ENCODE results near the gene CRISPLD2.

Gene CRISPLD2

DNA sequence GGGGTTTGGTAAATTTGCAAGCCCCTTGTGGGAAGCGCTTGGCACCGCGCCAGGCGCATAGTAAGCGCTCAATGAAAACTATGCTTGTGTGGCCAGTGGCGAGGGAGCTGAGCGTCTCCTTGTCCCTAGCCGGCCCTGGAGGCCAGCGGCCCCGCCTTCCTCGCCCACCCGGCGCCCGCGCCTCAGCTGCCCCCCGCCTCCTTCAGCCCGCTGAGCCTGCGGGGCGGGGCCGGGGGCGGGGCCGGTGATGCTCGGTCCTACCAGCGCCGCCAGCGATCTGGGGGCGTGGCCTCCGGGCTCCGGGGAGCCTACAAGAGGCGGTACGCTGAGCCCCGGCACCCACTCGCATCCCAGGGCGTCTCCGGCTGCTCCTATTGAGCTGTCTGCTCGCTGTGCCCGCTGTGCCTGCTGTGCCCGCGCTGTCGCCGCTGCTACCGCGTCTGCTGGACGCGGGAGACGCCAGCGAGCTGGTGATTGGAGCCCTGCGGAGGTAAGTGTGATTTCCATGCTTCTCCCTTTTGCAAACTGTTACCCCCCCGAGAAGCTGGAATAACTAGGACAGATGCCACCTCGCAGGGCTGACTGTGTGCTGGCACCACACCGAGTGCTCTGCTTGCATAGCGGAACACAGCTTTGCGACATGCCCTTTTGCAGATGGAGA is at the start of gene CRISPLD2:
Gene CRISPLD2 (plus strand): TSS at position 342 of the 661 bp plus-strand sequence. CDS start 18,511 bp downstream, outside the sequence.
- peak; percentile 10 for DNase-seq

- DNase-seq: no peak
Observed at GRCh38 chr16:84773312-84773711, 46.5 kb upstream of the CRISPLD2 start.

DNA sequence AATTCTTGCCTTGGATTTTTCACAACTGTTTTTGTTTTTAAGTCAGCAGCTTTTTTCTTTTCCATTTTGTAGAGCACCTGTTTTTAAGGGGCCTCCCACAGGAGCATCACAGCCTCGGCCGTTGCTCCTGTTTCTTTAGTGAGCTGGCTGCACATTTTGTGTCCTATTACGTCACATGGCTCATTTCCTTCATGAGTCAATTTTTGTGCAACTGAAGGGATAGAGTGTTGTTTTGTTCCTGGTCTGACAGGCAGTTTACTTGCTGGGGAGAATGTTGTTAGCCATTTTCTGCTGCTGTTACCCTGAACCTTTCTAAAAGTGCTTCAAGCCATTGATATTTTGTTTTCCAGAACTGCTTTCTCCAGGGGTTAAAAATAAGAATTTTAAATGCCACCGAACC is 45.0 kb upstream of the CRISPLD2 start:
- no peak for DNase-seq

GRCh38 chr16:84775262-84775810 is 44.4 kb upstream of the CRISPLD2 start:
- no peak for DNase-seq

- DNase-seq: no peak
Observed at GRCh38 chr16:84777435-84777834, 42.4 kb upstream of the CRISPLD2 start.

DNA sequence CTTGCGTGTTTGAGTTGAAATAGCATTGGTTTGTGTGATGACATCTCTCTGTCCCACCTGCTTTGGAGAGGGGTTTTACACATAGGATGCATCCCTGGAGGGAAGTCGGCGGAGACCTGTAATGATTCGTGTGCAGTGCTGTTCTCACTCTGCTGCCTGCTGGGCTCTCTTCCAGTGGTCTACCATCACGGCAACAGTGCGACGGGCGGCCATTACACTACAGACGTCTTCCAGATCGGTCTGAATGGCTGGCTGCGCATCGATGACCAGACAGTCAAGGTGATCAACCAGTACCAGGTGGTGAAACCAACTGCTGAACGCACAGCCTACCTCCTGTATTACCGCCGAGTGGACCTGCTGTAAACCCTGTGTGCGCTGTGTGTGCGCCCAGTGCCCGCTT is 41.1 kb upstream of the CRISPLD2 start:
- DNase-seq: no peak

DNA sequence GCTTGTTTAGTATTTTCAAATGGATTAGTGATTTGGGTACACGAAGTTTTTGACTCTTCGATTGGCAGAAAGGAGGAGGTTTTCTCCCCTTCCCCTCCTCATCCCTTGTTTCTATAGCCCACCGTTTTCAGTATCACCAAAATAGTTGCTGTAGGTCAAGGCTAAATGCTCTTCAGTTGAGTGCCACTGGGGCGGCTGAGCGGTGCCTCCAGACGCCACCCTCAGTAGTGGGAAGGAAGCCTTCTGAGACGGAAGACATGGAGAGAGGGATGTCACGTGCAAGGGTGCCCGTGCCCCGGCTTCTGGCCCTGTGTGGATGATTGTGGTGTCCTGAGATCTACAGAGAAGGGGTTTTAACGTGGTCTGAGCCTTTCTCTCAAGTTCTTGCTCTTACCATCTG is 39.7 kb upstream of the CRISPLD2 start:
- DNase-seq: no peak

- DNase-seq: no peak
Observed at GRCh38 chr16:84780544-84781376, 39.0 kb upstream of the CRISPLD2 start.

- DNase-seq: no peak
Observed at GRCh38 chr16:84782846-84783245, 36.9 kb upstream of the CRISPLD2 start.

DNA sequence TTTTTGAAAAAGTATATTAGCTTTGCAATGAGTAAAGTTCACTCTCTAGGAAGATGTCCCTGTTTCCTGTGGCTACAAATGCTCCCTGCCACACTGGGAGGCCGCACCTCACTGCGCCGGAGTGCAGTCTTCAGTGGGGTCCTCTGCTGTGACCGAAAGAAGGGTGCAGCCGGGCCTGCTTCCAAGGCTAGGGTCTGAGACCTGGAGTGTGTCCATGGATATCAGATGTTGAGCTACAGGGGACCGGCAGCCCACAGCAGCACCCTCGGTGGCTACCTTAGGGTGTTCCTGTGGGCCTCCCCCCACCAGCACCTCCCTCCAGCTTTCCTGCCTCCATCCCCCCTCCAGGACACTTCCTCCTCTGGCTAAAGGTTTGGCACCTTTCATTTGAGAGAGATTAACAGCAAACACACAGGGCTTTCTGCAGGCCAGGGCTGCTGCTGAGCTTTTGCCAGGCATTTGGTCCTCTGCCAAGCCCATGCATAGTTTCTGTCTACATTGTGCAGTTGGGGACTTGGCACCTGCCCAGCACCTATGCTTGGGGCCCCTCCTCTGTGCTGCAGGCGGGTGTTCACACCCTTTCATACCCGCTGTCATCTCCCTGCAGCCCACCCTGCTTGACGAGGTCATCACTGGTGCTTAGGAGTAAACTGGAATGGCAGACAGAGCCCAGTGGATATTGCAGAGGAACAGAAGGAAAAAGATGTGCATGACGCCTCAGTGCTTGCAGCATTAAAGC is 33.8 kb upstream of the CRISPLD2 start:
- no peak for DNase-seq

DNA sequence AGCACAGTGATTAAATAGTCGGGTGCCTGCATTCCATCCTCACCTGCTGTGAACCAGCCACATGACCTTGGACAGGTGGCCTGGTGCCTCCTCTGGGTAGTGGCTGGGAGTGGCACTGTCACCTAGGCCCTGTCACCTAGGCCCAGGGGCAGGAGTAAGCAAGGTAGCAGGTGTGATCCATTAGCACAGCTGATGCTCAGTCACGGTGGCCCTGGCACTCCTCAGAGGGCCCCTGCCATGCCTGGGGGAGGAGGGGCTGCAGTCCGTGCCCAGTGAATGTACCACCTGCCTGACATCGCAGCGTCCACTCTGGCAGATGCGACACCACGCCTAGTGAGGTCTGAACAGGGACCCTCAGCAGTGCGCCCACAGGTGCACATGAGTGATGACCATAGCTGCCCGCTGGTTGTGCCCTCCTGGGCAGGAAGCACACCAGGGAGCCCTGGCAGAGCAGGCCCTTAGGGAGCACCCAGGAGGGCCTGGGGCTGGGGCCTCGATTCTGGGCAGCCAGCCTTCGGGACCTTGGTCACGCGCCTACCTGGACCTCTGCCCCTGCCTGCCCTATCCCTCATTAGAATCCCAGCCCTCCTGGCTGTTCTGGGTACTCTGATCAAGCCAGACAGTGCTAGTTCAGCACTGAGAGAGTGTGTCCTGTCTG is 33.1 kb upstream of the CRISPLD2 start:
- no peak for DNase-seq

- no peak for DNase-seq
Observed at GRCh38 chr16:84787263-84787622, 32.5 kb upstream of the CRISPLD2 start.

DNA sequence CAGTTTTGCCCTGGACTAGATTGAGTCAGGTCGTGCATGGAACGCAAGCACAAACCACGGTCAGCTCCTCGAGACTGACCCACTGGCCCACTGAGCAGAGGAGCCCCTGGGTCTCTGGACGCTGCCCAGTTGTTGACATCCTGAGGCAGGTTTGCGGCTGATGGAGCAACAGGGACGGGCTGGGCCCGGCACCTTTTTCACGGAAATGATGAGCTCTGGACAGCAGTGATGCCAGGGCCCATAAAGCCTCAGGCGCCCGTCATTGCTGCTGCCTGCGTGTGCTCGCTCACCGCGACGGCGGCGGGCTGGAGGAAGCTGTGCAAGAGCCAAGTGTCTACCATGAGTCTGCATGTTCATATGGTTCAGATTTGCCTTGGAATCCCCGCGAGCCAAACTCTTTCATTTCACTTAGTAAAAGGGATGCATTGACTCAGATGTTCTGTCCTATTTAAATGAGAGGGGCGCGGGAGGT is 30.8 kb upstream of the CRISPLD2 start:
- DNase-seq: no peak

GRCh38 chr16:84789431-84789830 is 30.4 kb upstream of the CRISPLD2 start:
- no peak for DNase-seq

GRCh38 chr16:84790301-84790700 is 29.5 kb upstream of the CRISPLD2 start:
- no peak for DNase-seq

- no peak for DNase-seq
Observed at GRCh38 chr16:84791088-84791487, 28.7 kb upstream of the CRISPLD2 start.

- DNase-seq: no peak
Observed at GRCh38 chr16:84791501-84791900, 28.3 kb upstream of the CRISPLD2 start.

GRCh38 chr16:84794186-84794585 is 25.6 kb upstream of the CRISPLD2 start:
- no peak for DNase-seq

DNA sequence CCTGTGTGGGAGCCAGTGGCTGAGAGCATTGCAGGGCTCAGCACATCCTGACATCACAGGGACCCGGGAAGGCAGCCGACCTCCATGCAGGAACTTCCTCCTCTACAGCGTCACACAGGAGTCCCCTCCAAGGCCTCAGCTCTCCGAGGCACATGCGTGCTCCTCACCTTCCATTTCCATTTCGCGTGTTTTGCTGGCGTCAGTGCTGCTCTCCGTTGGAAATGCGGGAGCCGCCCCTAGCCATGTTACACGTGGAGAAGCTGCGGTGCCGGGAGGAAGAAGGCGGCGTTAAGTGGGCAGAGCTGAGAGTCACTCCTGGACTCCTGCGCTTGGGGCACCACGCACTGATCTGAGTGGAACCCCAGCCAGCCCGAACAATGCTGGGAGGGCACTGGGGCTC is 25.2 kb upstream of the CRISPLD2 start:
- no peak for DNase-seq

GRCh38 chr16:84795329-84796053 is 24.3 kb upstream of the CRISPLD2 start:
- no peak for DNase-seq

- DNase-seq: no peak
Observed at GRCh38 chr16:84800158-84800978, 19.4 kb upstream of the CRISPLD2 start.
